Measurements from ENCODE around the gene REPIN1.

REPIN1 gene

DNA sequence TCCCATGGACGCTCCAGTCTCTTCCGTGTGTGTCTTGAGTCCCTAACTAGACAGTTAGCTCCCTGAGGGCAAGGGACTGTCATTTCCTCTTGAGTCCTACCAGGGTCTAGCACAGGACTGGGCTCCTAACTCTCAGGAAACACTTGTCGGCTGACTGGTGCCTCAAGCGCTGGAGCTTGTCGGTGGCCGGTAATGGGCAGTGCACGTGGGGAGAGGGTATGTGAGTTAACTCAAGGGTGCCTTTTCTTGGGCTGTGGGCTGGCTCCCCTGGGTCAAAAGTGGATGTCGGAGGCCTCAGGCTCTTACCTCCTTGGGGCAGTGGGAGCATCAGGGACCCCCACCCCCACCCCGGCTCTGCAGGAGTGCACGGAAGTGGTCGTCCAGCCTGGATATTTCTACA lies 43.4 kb downstream of the REPIN1 start:
- H3K27me3 ChIP-seq (ENCODE audit: insufficient read depth, poor library complexity, severe bottlenecking), result no peaks in the 10 kb centered on the region
- DNase-seq (ENCODE audit: low read depth in 1 of 2, low spot score in 1 of 2), result no peak
- H3K4me3 ChIP-seq (replicated peaks; ENCODE audit: insufficient read depth, low read length), result no peak overlapping the region
- TF ChIP-seq SPI1 (IDR thresholded peaks at IDR 0.05; ENCODE audit: borderline replicate concordance, low read depth) (no peak), POLR2AphosphoS5 (IDR thresholded peaks at IDR 0.05; ENCODE audit: low read depth) (no peak), REST (IDR thresholded peaks at IDR 0.05; ENCODE audit: insufficient replicate concordance, low read depth) (no peak), CTCF (IDR thresholded peaks at IDR 0.05; ENCODE audit: insufficient read depth, low read length) (no peak), GABPA (IDR thresholded peaks at IDR 0.05; ENCODE audit: low read depth) (no peak)
- no peak overlapping the region for H3K27ac ChIP-seq (replicated peaks)

DNA sequence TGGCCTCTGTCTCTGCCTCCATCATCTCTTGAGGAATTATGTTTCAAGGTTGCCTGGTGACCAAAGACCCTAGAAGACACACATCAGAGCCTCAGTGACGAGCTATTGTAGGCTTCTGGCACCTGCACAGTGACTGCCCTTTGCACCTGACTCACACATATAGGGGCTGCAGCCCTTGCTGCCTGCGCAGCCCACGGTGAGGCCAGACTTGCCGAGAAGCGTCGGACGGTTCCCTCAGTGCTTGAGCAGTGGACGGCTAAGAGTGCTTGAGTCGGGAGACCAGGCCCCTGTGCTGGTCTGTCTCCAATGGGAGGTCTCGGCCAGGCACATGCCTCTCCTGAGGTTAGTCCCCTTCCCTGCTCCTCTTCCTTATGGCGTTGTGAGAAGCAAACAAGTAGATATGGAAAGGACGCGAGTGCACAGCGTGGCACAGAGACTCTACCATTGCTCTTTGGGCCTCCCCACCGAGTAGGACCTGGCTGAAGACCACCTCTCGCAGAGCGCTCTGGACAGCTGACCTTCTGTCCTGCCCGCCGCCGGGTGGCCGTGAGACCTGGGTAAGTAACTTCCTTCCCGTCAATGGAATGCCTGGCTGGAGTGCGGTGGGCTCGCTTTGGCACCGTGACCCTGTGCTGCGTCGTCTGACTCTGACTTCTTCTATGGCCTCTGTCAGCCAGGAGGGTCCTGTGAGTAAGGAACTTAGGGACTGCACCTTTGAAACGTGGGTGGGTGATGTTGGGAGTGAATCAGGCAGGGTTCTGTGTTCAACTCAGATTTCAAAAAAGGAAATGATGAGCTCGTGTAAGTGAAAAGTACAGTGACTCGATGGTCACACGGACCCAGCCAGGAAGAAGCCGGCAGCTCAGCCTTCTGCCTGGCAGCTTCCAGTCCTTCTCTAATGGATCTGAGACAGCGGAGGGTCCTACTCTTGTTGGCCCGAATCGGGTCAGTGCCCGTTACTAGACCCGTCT lies 44.2 kb downstream of the REPIN1 start:
- no peak for DNase-seq (ENCODE audit: low read depth in 1 of 2, low spot score in 1 of 2)
- Histone ChIP-seq H3K27me3 (ENCODE audit: insufficient read depth, poor library complexity, severe bottlenecking) (no peaks in the 10 kb centered on the region), H3K4me3 (replicated peaks; ENCODE audit: insufficient read depth, low read length) (no peak overlapping the region), H3K27ac (replicated peaks) (no peak overlapping the region)
- TF ChIP-seq REST (IDR thresholded peaks at IDR 0.05; ENCODE audit: insufficient replicate concordance, low read depth) (no peak), CTCF (IDR thresholded peaks at IDR 0.05; ENCODE audit: insufficient read depth, low read length) (no peak), GABPA (IDR thresholded peaks at IDR 0.05; ENCODE audit: low read depth) (no peak), SPI1 (IDR thresholded peaks at IDR 0.05; ENCODE audit: borderline replicate concordance, low read depth) (no peak), POLR2AphosphoS5 (IDR thresholded peaks at IDR 0.05; ENCODE audit: low read depth) (no peak)

DNA sequence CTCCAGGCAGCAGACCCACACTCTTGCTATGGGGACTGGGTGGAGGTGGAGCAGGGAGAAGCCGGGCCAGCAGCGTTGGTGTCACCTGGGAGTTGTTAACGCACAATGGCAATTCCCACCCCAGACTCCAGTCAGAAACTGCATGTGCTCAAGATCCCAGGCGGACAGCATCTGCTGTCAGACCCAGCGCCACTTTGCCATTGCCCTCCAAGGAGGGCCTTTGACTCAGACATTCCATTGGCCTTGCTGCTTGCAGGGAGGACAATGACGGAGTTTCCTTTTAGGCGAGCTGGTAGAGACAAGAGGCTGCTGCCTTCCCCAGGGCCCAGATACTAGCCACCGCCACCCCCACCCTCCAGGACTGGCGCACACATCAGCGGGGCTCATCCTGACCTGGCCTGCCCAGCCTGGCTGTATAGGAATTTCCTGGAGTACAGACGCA lies 45.0 kb downstream of the REPIN1 start:
- Histone ChIP-seq H3K27ac (replicated peaks) (no peak overlapping the region), H3K4me3 (replicated peaks; ENCODE audit: insufficient read depth, low read length) (no peak overlapping the region), H3K27me3 (ENCODE audit: insufficient read depth, poor library complexity, severe bottlenecking) (no peaks in the 10 kb centered on the region)
- TF ChIP-seq POLR2AphosphoS5 (IDR thresholded peaks at IDR 0.05; ENCODE audit: low read depth) (no peak), SPI1 (IDR thresholded peaks at IDR 0.05; ENCODE audit: borderline replicate concordance, low read depth) (no peak), GABPA (IDR thresholded peaks at IDR 0.05; ENCODE audit: low read depth) (no peak)
- DNase-seq (ENCODE audit: low read depth in 1 of 2, low spot score in 1 of 2), result no peak

All from HL-60 (cell line).